ENCODE results near the gene PSMD1.

GRCh38 chr2:231168460-231169139, 111.9 kb downstream of the PSMD1 start:
- TF ChIP-seq EZH2phosphoT487 (IDR thresholded peaks at IDR 0.05; ENCODE audit: borderline replicate concordance, low read length) (no peak), CTCF (IDR thresholded peaks at IDR 0.05; ENCODE audit: low read depth, low read length, poor library complexity, severe bottlenecking) (no peak)
